OCI-LY1 (cell line): ENCODE measurements around the gene LCOR.

ENCODE experiments used
- H2AFZ ChIP-seq: fragments of 200-600 bp; sonication (generic), shearing (Covaris generic); 2 replicates; pipeline ENCODE4 v1.6.0; 2014; ENCODE audit warnings: antibody characterized with exemption, mild to moderate bottlenecking, low read length
- H3F3A ChIP-seq: fragments of 200-600 bp; sonication (generic), shearing (Covaris generic); 2 replicates; pipeline ENCODE4 v1.6.0; 2014; ENCODE audit warnings: mild to moderate bottlenecking, antibody characterized with exemption, low read length, moderate library complexity; ENCODE audit not compliant: insufficient read depth
- H3K27ac ChIP-seq: fragments of 200-600 bp; sonication (generic); 2 replicates; pipeline ENCODE4 v1.5.1; 2014; ENCODE audit warnings: low read length, mixed run types, mild to moderate bottlenecking, low read depth; ENCODE audit not compliant: poor library complexity, severe bottlenecking
- H3K27me3 ChIP-seq: fragments of 200-600 bp; sonication (generic); 2 replicates; pipeline ENCODE4 v1.6.0; 2014; ENCODE audit warnings: antibody characterized with exemption, mild to moderate bottlenecking, low read length, moderate library complexity; ENCODE audit not compliant: insufficient read depth
- H3K36me3 ChIP-seq: fragments of 200-600 bp; sonication (generic); 2 replicates; pipeline ENCODE4 v1.6.1; 2014; ENCODE audit warnings: mild to moderate bottlenecking, antibody characterized with exemption, low read length, moderate library complexity, mixed read lengths; ENCODE audit not compliant: insufficient read depth
- H3K4me1 ChIP-seq: fragments of 200-600 bp; sonication (generic); 2 replicates; pipeline ENCODE4 v1.5.1; 2014; ENCODE audit warnings: mild to moderate bottlenecking, low read length, moderate library complexity; ENCODE audit not compliant: insufficient read depth, severe bottlenecking
- H3K4me2 ChIP-seq: fragments of 200-600 bp; sonication (generic), shearing (Covaris generic); 2 replicates; pipeline ENCODE4 v1.6.1; 2014; ENCODE audit warnings: low read length
- H3K4me3 ChIP-seq: fragments of 200-600 bp; sonication (generic); 2 replicates; pipeline ENCODE4 v1.5.1; 2014; ENCODE audit warnings: low read length, low read depth, mild to moderate bottlenecking, mixed read lengths; ENCODE audit not compliant: poor library complexity, severe bottlenecking
- H3K79me2 ChIP-seq: fragments of 200-600 bp; shearing (Covaris generic); 2 replicates; pipeline ENCODE4 v1.6.1; 2016; ENCODE audit warnings: mixed run types, low read length, mixed read lengths; ENCODE audit not compliant: insufficient read depth
- H3K9ac ChIP-seq: fragments of 200-600 bp; sonication (generic), shearing (Covaris generic); 2 replicates; pipeline ENCODE4 v1.6.1; 2014; ENCODE audit warnings: mild to moderate bottlenecking, low read length, mixed read lengths
- H3K9me2 ChIP-seq: fragments of 200-600 bp; sonication (generic), shearing (Covaris generic); 2 replicates; pipeline ENCODE4 v1.6.1; 2014; ENCODE audit warnings: low read depth, mild to moderate bottlenecking, low read length, mixed read lengths
- H3K9me3 ChIP-seq: fragments of 200-600 bp; shearing (Covaris generic); 2 replicates; pipeline ENCODE4 v1.6.1; 2014; ENCODE audit warnings: low read length, mixed read lengths
- H4K20me1 ChIP-seq: fragments of 200-600 bp; sonication (generic), shearing (Covaris generic); 2 replicates; pipeline ENCODE4 v1.6.0; 2016; ENCODE audit warnings: mild to moderate bottlenecking, low read length; ENCODE audit not compliant: insufficient read depth
- CTCF ChIP-seq: fragments of 200-600 bp; sonication (generic), shearing (Covaris generic); IDR thresholded peaks from 2 replicates; pipeline ENCODE4 v1.5.1; 2017; ENCODE audit warnings: mild to moderate bottlenecking, antibody characterized with exemption, low read length, moderate library complexity, mixed read lengths
- EZH2 ChIP-seq: fragments of 200-600 bp; sonication (generic), shearing (Covaris generic); IDR thresholded peaks from 2 replicates; pipeline ENCODE4 v1.8.0; 2017; ENCODE audit warnings: borderline replicate concordance, mixed run types, mild to moderate bottlenecking, antibody characterized with exemption, low read length, moderate library complexity, mixed read lengths

LCOR gene

GRCh38 chr10:97003804-97004201 is 171.7 kb downstream of the LCOR start:
- no peaks in the 10 kb centered on the region for H3K9me2 ChIP-seq
- no peak overlapping the region for H3K4me2 ChIP-seq
- no peak for TF ChIP-seq CTCF
- TF ChIP-seq EZH2: no peak
- H3F3A ChIP-seq: no peaks in the 10 kb centered on the region
- no peaks in the 10 kb centered on the region for H3K27me3 ChIP-seq
- no peak overlapping the region for H3K4me3 ChIP-seq
- no peak overlapping the region for H2AFZ ChIP-seq
- no peak overlapping the region for H3K9ac ChIP-seq
- no peak overlapping the region for H3K27ac ChIP-seq
- no peaks in the 10 kb centered on the region for H3K4me1 ChIP-seq
- no peaks in the 10 kb centered on the region for H3K79me2 ChIP-seq
- no peaks in the 10 kb centered on the region; the same call in 1 of the 2 replicates for H3K36me3 ChIP-seq
- no peaks in the 10 kb centered on the region for H4K20me1 ChIP-seq
- H3K9me3 ChIP-seq: no peaks in the 10 kb centered on the region

- Histone ChIP-seq H2AFZ (no peak overlapping the region), H4K20me1 (no peaks in the 10 kb centered on the region), H3K36me3 (no peaks in the 10 kb centered on the region; the same call in 1 of the 2 replicates), H3K27me3 (no peaks in the 10 kb centered on the region), H3K4me3 (no peak overlapping the region), H3K79me2 (no peaks in the 10 kb centered on the region), H3F3A (no peaks in the 10 kb centered on the region), H3K9me2 (no peaks in the 10 kb centered on the region), H3K4me2 (no peak overlapping the region), H3K4me1 (no peaks in the 10 kb centered on the region), H3K9me3 (no peaks in the 10 kb centered on the region), H3K27ac (no peak overlapping the region), H3K9ac (no peak overlapping the region)
- TF ChIP-seq CTCF (no peak), EZH2 (no peak)
Measured at GRCh38 chr10:97004591-97004990, 172.5 kb downstream of the LCOR start.

GRCh38 chr10:97005349-97005748 is 173.3 kb downstream of the LCOR start:
- no peaks in the 10 kb centered on the region for H3K27me3 ChIP-seq
- H3K4me2 ChIP-seq: no peak overlapping the region
- no peaks in the 10 kb centered on the region for H3K9me3 ChIP-seq
- H3K27ac ChIP-seq: no peak overlapping the region
- H3K4me3 ChIP-seq: no peak overlapping the region
- no peaks in the 10 kb centered on the region for H3K4me1 ChIP-seq
- no peaks in the 10 kb centered on the region for H4K20me1 ChIP-seq
- no peaks in the 10 kb centered on the region for H3K79me2 ChIP-seq
- no peaks in the 10 kb centered on the region for H3F3A ChIP-seq
- H3K9me2 ChIP-seq: no peaks in the 10 kb centered on the region
- no peak overlapping the region for H3K9ac ChIP-seq
- no peak for TF ChIP-seq CTCF
- TF ChIP-seq EZH2: no peak
- no peak overlapping the region for H2AFZ ChIP-seq
- H3K36me3 ChIP-seq: peaks cover 4% of the 10 kb centered on the region; the same call in 1 of the 2 replicates
